Stimulated activated naive CD8-positive, alpha-beta T cell treated with anti-CD3 and anti-CD28 coated beads, Interleukin-15, amount 100 ng/mL, for 72 hours (primary cell): Measurements from ENCODE around the gene TCOF1.
A peak's percentile ranks its signal among the peaks of the same experiment; 100 is the strongest.

Source experiments
- ATAC-seq: fragments of 150-1000 bp; cut with Tn5 transposase; 2 replicates; pipeline ENCODE4 v1.10.0; 2021; ENCODE audit warnings: mild to moderate bottlenecking, moderate library complexity
- DNase-seq, 2 donors: peaks; one replicate each; pipeline ENCODE4 v3.0.0; 2021 to 2022
- H3K27ac Mint-ChIP-seq, 2 donors: one replicate each; pipeline ENCODE4 v1.8.0; 2022; ENCODE audit warnings: mild to moderate bottlenecking in 2 of 2, mixed read lengths in 2 of 2, moderate library complexity in 2 of 2
- H3K27me3 Mint-ChIP-seq: one replicate; pipeline ENCODE4 v1.8.0; 2022; ENCODE audit warnings: mixed read lengths
- H3K4me1 Mint-ChIP-seq: one replicate; pipeline ENCODE4 v1.8.0; 2022; ENCODE audit warnings: mild to moderate bottlenecking, mixed read lengths
- H3K4me3 Mint-ChIP-seq, 2 donors: one replicate each; pipeline ENCODE4 v1.8.0; 2022; ENCODE audit warnings: mild to moderate bottlenecking in 2 of 2, mixed read lengths in 2 of 2, moderate library complexity in 1 of 2
- H3K9me3 Mint-ChIP-seq, 2 donors: one replicate each; pipeline ENCODE4 v1.8.0; 2022; ENCODE audit warnings: mixed read lengths in 2 of 2

TCOF1 gene

GRCh38 chr5:150339841-150340240 is 17.7 kb upstream of the TCOF1 start:
- Mint-ChIP-seq H3K27me3 (no peaks in the 10 kb centered on the region), H3K9me3 (no peaks in the 10 kb centered on the region), H3K4me1 (peaks cover 24% of the 10 kb centered on the region), H3K27ac (peak overlapping the region in 1 of 2 donors; percentile 35), H3K4me3 (no peak overlapping the region)
- ATAC-seq (no peak), DNase-seq (no peak)

- Mint-ChIP-seq H3K4me3 (no peak overlapping the region), H3K4me1 (peaks cover 24% of the 10 kb centered on the region), H3K9me3 (no peaks in the 10 kb centered on the region), H3K27ac (peak overlapping the region in 1 of 2 donors; percentile 23), H3K27me3 (no peaks in the 10 kb centered on the region)
- ATAC-seq, result peak; percentile 81
- DNase-seq, result peak; percentile 10 to 23
Measured at GRCh38 chr5:150340614-150341255, 16.8 kb upstream of the TCOF1 start.

- H3K27me3 Mint-ChIP-seq, result no peaks in the 10 kb centered on the region
- no peaks in the 10 kb centered on the region for H3K9me3 Mint-ChIP-seq
- no peak overlapping the region for H3K27ac Mint-ChIP-seq
- H3K4me1 Mint-ChIP-seq, result peaks cover 24% of the 10 kb centered on the region
- DNase-seq (no peak), ATAC-seq (no peak)
- no peak overlapping the region for H3K4me3 Mint-ChIP-seq
Measured at GRCh38 chr5:150341331-150341730, 16.2 kb upstream of the TCOF1 start.

GRCh38 chr5:150341989-150342388 is 15.5 kb upstream of the TCOF1 start:
- H3K4me3 Mint-ChIP-seq, result no peak overlapping the region
- ATAC-seq (no peak), DNase-seq (no peak)
- H3K4me1 Mint-ChIP-seq, result peaks cover 24% of the 10 kb centered on the region
- H3K9me3 Mint-ChIP-seq, result no peaks in the 10 kb centered on the region
- no peaks in the 10 kb centered on the region for H3K27me3 Mint-ChIP-seq
- H3K27ac Mint-ChIP-seq, result no peak overlapping the region

- H3K4me3 Mint-ChIP-seq, result no peak overlapping the region
- H3K27ac Mint-ChIP-seq, result peak overlapping the region; percentile 2 to 71
Measured at GRCh38 chr5:150342583-150342982, 14.9 kb upstream of the TCOF1 start.

GRCh38 chr5:150343994-150344631 is 13.4 kb upstream of the TCOF1 start:
- ATAC-seq (no peak), DNase-seq (no peak)
- Mint-ChIP-seq H3K4me1 (peaks cover 24% of the 10 kb centered on the region), H3K27ac (no peak overlapping the region), H3K9me3 (no peaks in the 10 kb centered on the region), H3K4me3 (no peak overlapping the region), H3K27me3 (no peaks in the 10 kb centered on the region)

More at GRCh38 chr5:150342583-150342982, 14.9 kb upstream of the TCOF1 start:
- ATAC-seq (no peak), DNase-seq (no peak)
- Mint-ChIP-seq H3K4me1 (peaks cover 24% of the 10 kb centered on the region), H3K27me3 (no peaks in the 10 kb centered on the region), H3K9me3 (no peaks in the 10 kb centered on the region)

GRCh38 chr5:150345716-150346115 is 11.8 kb upstream of the TCOF1 start:
- ATAC-seq (no peak), DNase-seq (no peak)
- no peaks in the 10 kb centered on the region for H3K27me3 Mint-ChIP-seq
- H3K27ac Mint-ChIP-seq, result no peak overlapping the region
- no peak overlapping the region for H3K4me3 Mint-ChIP-seq
- H3K9me3 Mint-ChIP-seq, result no peaks in the 10 kb centered on the region
- peaks cover 21% of the 10 kb centered on the region for H3K4me1 Mint-ChIP-seq

GRCh38 chr5:150346592-150346991 is 10.9 kb upstream of the TCOF1 start:
- H3K4me3 Mint-ChIP-seq, result no peak overlapping the region
- no peaks in the 10 kb centered on the region for H3K9me3 Mint-ChIP-seq
- no peaks in the 10 kb centered on the region for H3K27me3 Mint-ChIP-seq
- DNase-seq (no peak), ATAC-seq (peak; percentile 30)
- H3K4me1 Mint-ChIP-seq, result peaks cover 18% of the 10 kb centered on the region
- no peak overlapping the region for H3K27ac Mint-ChIP-seq

GRCh38 chr5:150347003-150347402 is 10.5 kb upstream of the TCOF1 start:
- Mint-ChIP-seq H3K4me1 (peaks cover 16% of the 10 kb centered on the region), H3K9me3 (no peaks in the 10 kb centered on the region), H3K27ac (no peak overlapping the region), H3K27me3 (no peaks in the 10 kb centered on the region), H3K4me3 (no peak overlapping the region)
- DNase-seq (no peak), ATAC-seq (no peak)

GRCh38 chr5:150347451-150347850 is 10.0 kb upstream of the TCOF1 start:
- Mint-ChIP-seq H3K4me3 (no peak overlapping the region), H3K27ac (no peak overlapping the region), H3K4me1 (peaks cover 13% of the 10 kb centered on the region), H3K9me3 (no peaks in the 10 kb centered on the region), H3K27me3 (no peaks in the 10 kb centered on the region)
- DNase-seq, result no peak
- ATAC-seq, result no peak

GRCh38 chr5:150349681-150350275 is 7.7 kb upstream of the TCOF1 start:
- no peak overlapping the region for H3K4me3 Mint-ChIP-seq
- no peaks in the 10 kb centered on the region for H3K9me3 Mint-ChIP-seq
- H3K27ac Mint-ChIP-seq, result no peak overlapping the region
- no peak for DNase-seq
- peaks cover 11% of the 10 kb centered on the region for H3K4me1 Mint-ChIP-seq
- no peak for ATAC-seq
- no peaks in the 10 kb centered on the region for H3K27me3 Mint-ChIP-seq

- peak; percentile 88 for ATAC-seq
- Mint-ChIP-seq H3K9me3 (no peaks in the 10 kb centered on the region), H3K4me1 (peaks cover 11% of the 10 kb centered on the region), H3K27ac (peak overlapping the region; percentile 55 to 77), H3K27me3 (no peaks in the 10 kb centered on the region), H3K4me3 (peak overlapping the region in 1 of 2 donors; percentile 52)
- DNase-seq, result peak; percentile 50 to 59
Measured at GRCh38 chr5:150350524-150351344, 6.8 kb upstream of the TCOF1 start.

GRCh38 chr5:150352244-150353031 is 5.1 kb upstream of the TCOF1 start:
- H3K9me3 Mint-ChIP-seq, result no peaks in the 10 kb centered on the region
- ATAC-seq (no peak), DNase-seq (no peak)
- H3K4me1 Mint-ChIP-seq, result peaks cover 18% of the 10 kb centered on the region
- H3K27me3 Mint-ChIP-seq, result no peaks in the 10 kb centered on the region
- no peak overlapping the region for H3K4me3 Mint-ChIP-seq
- no peak overlapping the region for H3K27ac Mint-ChIP-seq

GRCh38 chr5:150353032-150353675 is 4.3 kb upstream of the TCOF1 start:
- Mint-ChIP-seq H3K4me1 (peaks cover 18% of the 10 kb centered on the region), H3K9me3 (no peaks in the 10 kb centered on the region), H3K27me3 (no peaks in the 10 kb centered on the region), H3K27ac (no peak overlapping the region), H3K4me3 (no peak overlapping the region)
- DNase-seq (no peak), ATAC-seq (no peak)

GRCh38 chr5:150355791-150356190 is 1.7 kb upstream of the TCOF1 start:
- H3K4me3 Mint-ChIP-seq, result no peak overlapping the region

More at GRCh38 chr5:150355791-150356190, 1.7 kb upstream of the TCOF1 start:
- DNase-seq, result no peak
- Mint-ChIP-seq H3K4me1 (peaks cover 34% of the 10 kb centered on the region), H3K27ac (no peak overlapping the region), H3K27me3 (no peaks in the 10 kb centered on the region), H3K9me3 (no peaks in the 10 kb centered on the region)
- ATAC-seq, result no peak
